Measurements from ENCODE around the gene DMBT1.

DMBT1 gene

GRCh38 chr10:122674781-122675180 is 114.2 kb downstream of the DMBT1 start:
- DNase-seq, result no peak

GRCh38 chr10:122675278-122675677 is 114.7 kb downstream of the DMBT1 start:
- no peak for DNase-seq

DNA sequence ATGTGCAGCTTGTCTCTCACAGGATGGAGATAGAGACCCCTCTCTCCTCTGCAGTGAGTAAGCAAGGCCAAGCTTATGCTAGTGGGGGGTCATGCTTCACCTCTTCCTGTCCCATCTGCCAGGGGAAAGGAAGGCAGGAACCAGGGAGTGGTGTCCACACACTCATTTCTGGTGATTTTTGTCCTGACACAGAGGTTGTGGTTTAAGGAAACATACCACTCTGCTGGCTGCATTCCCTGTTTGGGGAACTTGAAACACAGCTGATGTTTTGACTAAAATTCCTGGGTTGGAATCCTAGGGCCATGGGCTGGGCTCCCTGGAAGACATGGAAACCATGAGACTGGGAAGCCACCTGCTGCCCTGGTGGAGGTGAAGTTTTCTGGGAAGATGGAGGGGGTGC is 117.7 kb downstream of the DMBT1 start:
- DNase-seq, result no peak

GRCh38 chr10:122682522-122682921 is 122.0 kb downstream of the DMBT1 start:
- no peak for DNase-seq

DNA sequence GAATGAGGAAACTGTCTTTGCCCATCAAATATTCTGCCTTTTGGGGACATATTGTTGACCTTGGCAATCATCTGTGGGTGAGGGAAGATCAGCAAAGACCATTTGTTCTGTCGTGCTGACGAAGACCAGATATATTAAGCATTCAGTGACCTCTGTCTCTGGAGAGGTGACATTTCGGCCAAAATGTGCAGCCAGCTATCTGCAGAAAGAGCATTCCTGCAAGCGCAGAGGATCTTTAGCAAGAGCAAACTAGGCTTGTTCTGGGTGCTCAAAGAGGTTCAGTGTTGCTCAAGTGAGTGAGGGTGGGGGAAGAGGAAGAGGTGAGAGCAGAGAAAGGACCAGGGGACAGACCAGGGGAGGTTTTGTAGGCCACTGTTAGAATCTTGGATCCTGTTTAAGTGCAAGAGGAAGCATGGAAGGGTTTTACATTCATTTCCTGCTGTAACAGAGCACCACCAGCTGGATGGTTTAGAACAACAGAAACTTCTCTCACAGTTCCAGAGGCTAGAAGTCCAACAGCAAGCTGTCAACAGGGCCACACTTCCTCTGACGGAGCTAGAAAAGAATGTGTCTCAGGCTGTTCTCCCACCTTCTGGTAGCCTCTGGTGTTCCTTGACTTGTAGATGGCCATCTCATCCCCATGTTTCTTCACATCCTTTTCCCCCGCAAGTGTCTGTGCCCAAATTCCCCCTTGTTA is 127.9 kb downstream of the DMBT1 start:
- DNase-seq, result no peak

- no peak for DNase-seq
These were observed 128.7 kb downstream of the DMBT1 start for GRCh38 chr10:122689146-122689820.

DNA sequence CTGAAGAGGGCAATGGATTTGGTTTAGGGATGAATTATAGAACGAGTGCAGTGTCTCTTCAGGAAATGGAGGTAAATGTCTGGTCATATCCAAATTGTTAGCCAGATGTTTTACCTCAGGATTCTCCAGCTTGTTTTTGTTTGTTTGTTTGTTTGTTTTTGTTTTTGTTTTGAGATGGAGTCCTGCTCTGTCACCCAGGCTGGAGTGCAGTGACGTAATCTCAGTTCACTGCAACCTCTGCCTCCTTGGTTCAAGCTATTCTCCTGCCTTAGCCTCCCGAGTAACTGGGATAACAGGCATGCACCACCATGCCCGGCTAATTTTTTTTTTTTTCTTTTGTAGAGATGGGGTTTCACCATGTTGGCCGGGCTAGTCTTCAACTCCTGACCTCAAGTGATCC is 132.2 kb downstream of the DMBT1 start:
- DNase-seq, result no peak

All from activated effector memory CD4-positive, alpha-beta T cell treated with Interleukin-2 at 50 U/mL for 16 hours (primary cell).